Choroid plexus epithelial cell (primary cell): Measurements from ENCODE around the gene CFAP20DC.

Source experiments
- DNase-seq: peaks from one replicate; pipeline ENCODE4 v3.0.0-alpha.2; 2010; ENCODE audit warnings: low read depth
- H3K4me3 ChIP-seq: 2 replicates; pipeline ENCODE4 v1.5.1; 2011; ENCODE audit warnings: low read depth, mild to moderate bottlenecking, control low read depth, low read length, moderate library complexity
- CTCF ChIP-seq: conservative IDR thresholded peaks from 2 replicates; pipeline ENCODE4 v1.5.1; 2011; ENCODE audit warnings: low read depth, mild to moderate bottlenecking, control low read depth, inconsistent platforms, low read length, moderate library complexity

The CFAP20DC gene

GRCh38 chr3:58993547-58993946 is 56.3 kb downstream of the CFAP20DC start:
- H3K4me3 ChIP-seq, result no peak overlapping the region
- no peak for DNase-seq
- TF ChIP-seq CTCF, result no peak

GRCh38 chr3:58991623-58992022 is 58.2 kb downstream of the CFAP20DC start:
- no peak for TF ChIP-seq CTCF
- DNase-seq, result no peak
- H3K4me3 ChIP-seq, result no peak overlapping the region

GRCh38 chr3:58991026-58991425 is 58.8 kb downstream of the CFAP20DC start:
- no peak for DNase-seq
- H3K4me3 ChIP-seq, result no peak overlapping the region
- TF ChIP-seq CTCF, result no peak

GRCh38 chr3:58989955-58990354 is 59.9 kb downstream of the CFAP20DC start:
- no peak for DNase-seq
- no peak for TF ChIP-seq CTCF
- no peak overlapping the region for H3K4me3 ChIP-seq

- peak; percentile 70 for DNase-seq
- no peak overlapping the region for H3K4me3 ChIP-seq
- no peak for TF ChIP-seq CTCF
These were observed 60.7 kb downstream of the CFAP20DC start for GRCh38 chr3:58989163-58989562.

GRCh38 chr3:58988041-58988440 is 61.8 kb downstream of the CFAP20DC start:
- DNase-seq, result no peak
- TF ChIP-seq CTCF, result no peak
- no peak overlapping the region for H3K4me3 ChIP-seq

- TF ChIP-seq CTCF, result no peak
- DNase-seq, result no peak
- no peak overlapping the region for H3K4me3 ChIP-seq
These were observed 63.2 kb downstream of the CFAP20DC start for GRCh38 chr3:58986654-58987053.
